HuH-7 (cell line): ENCODE measurements around the gene NRXN2.
"Not testable (repeated sequence)": the region's sequence is repeated elsewhere in the genome, so short reads cannot be mapped to it uniquely, and the experiment has no call there.

ENCODE experiments used
- DNase-seq: peaks from one replicate; pipeline ENCODE4 v3.0.0; 2011; ENCODE audit warnings: low spot score

Gene NRXN2

GRCh38 chr11:64721359-64721699 lies 1.7 kb downstream of the NRXN2 start:
- no peak for DNase-seq

GRCh38 chr11:64720640-64721358 lies 2.2 kb downstream of the NRXN2 start:
- no peak for DNase-seq

- no peak for DNase-seq
Observed at GRCh38 chr11:64720167-64720566, 2.8 kb downstream of the NRXN2 start.

GRCh38 chr11:64719406-64719805 lies 3.6 kb downstream of the NRXN2 start:
- DNase-seq: no peak

- DNase-seq: no peak
Observed at GRCh38 chr11:64718780-64719124, 4.2 kb downstream of the NRXN2 start.

GRCh38 chr11:64718084-64718779 lies 4.8 kb downstream of the NRXN2 start:
- DNase-seq: no peak

GRCh38 chr11:64717268-64717578 lies 5.8 kb downstream of the NRXN2 start:
- no peak for DNase-seq

GRCh38 chr11:64716473-64717267 lies 6.3 kb downstream of the NRXN2 start:
- DNase-seq: no peak

- DNase-seq: no peak
Observed at GRCh38 chr11:64715756-64716472, 7.1 kb downstream of the NRXN2 start.

GRCh38 chr11:64715110-64715509 lies 7.9 kb downstream of the NRXN2 start:
- DNase-seq: no peak

- no peak for DNase-seq
Observed at GRCh38 chr11:64714666-64715065, 8.3 kb downstream of the NRXN2 start.

GRCh38 chr11:64713781-64714363 lies 9.1 kb downstream of the NRXN2 start:
- no peak for DNase-seq

GRCh38 chr11:64713016-64713707 lies 9.8 kb downstream of the NRXN2 start:
- no peak for DNase-seq

- no peak for DNase-seq
Observed at GRCh38 chr11:64712430-64713015, 10.5 kb downstream of the NRXN2 start.

- no peak for DNase-seq
Observed at GRCh38 chr11:64711956-64712362, 11.0 kb downstream of the NRXN2 start.

GRCh38 chr11:64711138-64711955 lies 11.7 kb downstream of the NRXN2 start:
- DNase-seq: no peak

- no peak for DNase-seq
Observed at GRCh38 chr11:64710418-64711137, 12.4 kb downstream of the NRXN2 start.

GRCh38 chr11:64705501-64705900 lies 17.5 kb downstream of the NRXN2 start:
- DNase-seq: no peak

GRCh38 chr11:64703048-64703447 lies 19.9 kb downstream of the NRXN2 start:
- DNase-seq: no peak

GRCh38 chr11:64701956-64702355 lies 21.0 kb downstream of the NRXN2 start:
- DNase-seq: not testable (repeated sequence)
